H1 (cell line): ENCODE measurements around the gene CACNG3. TPM values are rescaled to one million over a fixed set of nuclear protein-coding genes. Genes with fewer than 3 reads are reported as not detected.

Source experiments
- CTCF ChIA-PET: fragments of 300-600 bp; sonication (Branson Sonifier 250); formaldehyde crosslinking; loops from one replicate; lab custom pipeline; 2021; ENCODE audit not compliant: partially characterized antibody; lab: Charles Lee
- POLR2A ChIA-PET: fragments of 300-600 bp; sonication (Branson Sonifier 250); formaldehyde crosslinking; loops from one replicate; lab custom pipeline; 2021; ENCODE audit warnings: inconsistent platforms; ENCODE audit not compliant: partially characterized antibody; lab: Charles Lee
- DNase-seq, 2 experiments: peaks; one replicate each; pipeline versions ENCODE4 v3.0.0 to v3.0.0-alpha.2; 2010 to 2022; ENCODE audit warnings: low spot score in 2 of 2, low read depth in 1 of 2, mixed read lengths in 1 of 2
- FAIRE-seq: peaks from 2 replicates; lab custom pipeline; 2011; peaks lifted over from hg19 to GRCh38; lab: Jason Lieb, UNC
- H2AFZ ChIP-seq: 2 replicates; pipeline ENCODE4 v1.8.1; 2012; ENCODE audit warnings: low read length, inconsistent platforms
- H2AK5ac ChIP-seq: 2 replicates; pipeline ENCODE4 v1.6.1; 2013; ENCODE audit warnings: low read depth, low read length
- H2BK120ac ChIP-seq: replicated peaks from 2 replicates; pipeline ENCODE3; 2013; ENCODE audit warnings: low read depth, low read length, inconsistent platforms
- H2BK12ac ChIP-seq: 2 replicates; pipeline ENCODE4 v1.6.1; 2013; ENCODE audit warnings: low read depth, low read length
- H2BK15ac ChIP-seq: 2 replicates; pipeline ENCODE4 v1.6.1; 2013; ENCODE audit warnings: low read length
- H2BK20ac ChIP-seq: 2 replicates; pipeline ENCODE4 v1.6.1; 2013; ENCODE audit warnings: low read length
- H2BK5ac ChIP-seq: 2 replicates; pipeline ENCODE4 v1.6.1; 2013; ENCODE audit warnings: low read depth, low read length
- H3K14ac ChIP-seq: 2 replicates; pipeline ENCODE4 v1.6.1; 2013; ENCODE audit warnings: inconsistent platforms; ENCODE audit not compliant: insufficient read length
- H3K18ac ChIP-seq: 2 replicates; pipeline ENCODE4 v1.6.1; 2013; ENCODE audit warnings: low read length; ENCODE audit errors: extremely low read depth
- H3K23ac ChIP-seq: 2 replicates; pipeline ENCODE4 v1.6.1; 2013; ENCODE audit warnings: inconsistent platforms; ENCODE audit not compliant: insufficient read length
- H3K23me2 ChIP-seq: 2 replicates; pipeline ENCODE4 v1.6.1; 2013; ENCODE audit warnings: low read depth, low read length
- H3K27ac ChIP-seq: 2 replicates; pipeline ENCODE4 v1.6.1; 2011; ENCODE audit warnings: low read depth, low read length, inconsistent platforms
- H3K27me3 ChIP-seq, 4 experiments: replicated peaks in 1 of 4; 1 replicate in 1 of 4; 2 replicates in 3 of 4; pipeline versions ENCODE4 v1.6.1 to v1.8.1; 2011 to 2013; ENCODE audit warnings: low read length in 3 of 4, mild to moderate bottlenecking in 3 of 4, inconsistent platforms in 2 of 4, mixed read lengths in 2 of 4, moderate library complexity in 1 of 4; ENCODE audit not compliant: control insufficient read depth in 3 of 4, insufficient read depth in 3 of 4; ENCODE audit errors: extremely low read depth in 1 of 4
- H3K36me3 ChIP-seq, 4 experiments: 2 replicates each; pipeline versions ENCODE4 v1.6.1 to v1.8.1; 2011 to 2013; ENCODE audit warnings: mild to moderate bottlenecking in 4 of 4, low read length in 3 of 4, moderate library complexity in 2 of 4, control low read depth in 1 of 4, inconsistent platforms in 1 of 4; ENCODE audit not compliant: insufficient read depth in 4 of 4, control insufficient read depth in 2 of 4
- H3K4ac ChIP-seq: replicated peaks from 2 replicates; pipeline ENCODE3; 2013; ENCODE audit warnings: low read length, low read depth, mixed read lengths, inconsistent platforms; ENCODE audit not compliant: insufficient read length
- H3K4me1 ChIP-seq, 4 experiments: replicated peaks in 1 of 4; 1 replicate in 1 of 4; 2 replicates in 3 of 4; pipeline versions ENCODE4 v1.6.1 to v1.8.1; 2011 to 2013; ENCODE audit warnings: low read length in 3 of 4, inconsistent platforms in 2 of 4, mixed read lengths in 1 of 4; ENCODE audit not compliant: insufficient read depth in 4 of 4, control insufficient read depth in 3 of 4
- H3K4me2 ChIP-seq, 2 experiments: 2 replicates each; pipeline versions ENCODE4 v1.6.1 to v1.8.1; 2011 to 2013; ENCODE audit warnings: low read depth in 2 of 2, low read length in 2 of 2, control low read depth in 1 of 2, inconsistent platforms in 1 of 2, mild to moderate bottlenecking in 1 of 2; ENCODE audit not compliant: insufficient read depth in 1 of 2
- H3K4me3 ChIP-seq, 4 experiments: fragments of 200-600, 300-600 bp in 1 of 4; sonication (generic), shearing (Covaris generic), sonication (Bioruptor Twin) in 1 of 4; 2 replicates each; pipeline versions ENCODE4 v1.5.1 to v1.8.1; 2011 to 2016; ENCODE audit warnings: low read length in 4 of 4, low read depth in 3 of 4, control low read depth in 2 of 4, inconsistent platforms in 2 of 4, mild to moderate bottlenecking in 2 of 4, mixed read lengths in 1 of 4, moderate library complexity in 1 of 4; ENCODE audit not compliant: insufficient read depth in 2 of 4; ENCODE audit errors: extremely low read depth in 1 of 4
- H3K56ac ChIP-seq: replicated peaks from 2 replicates; pipeline ENCODE3; 2013; ENCODE audit warnings: low read depth, mild to moderate bottlenecking, mixed read lengths, low read length, inconsistent platforms; ENCODE audit not compliant: insufficient read length
- H3K79me1 ChIP-seq: 2 replicates; pipeline ENCODE4 v1.6.1; 2013; ENCODE audit warnings: low read depth, low read length, control low read depth
- H3K79me2 ChIP-seq, 2 experiments: 2 replicates each; pipeline versions ENCODE4 v1.6.1 to v1.8.1; 2012 to 2013; ENCODE audit warnings: low read length in 2 of 2, mild to moderate bottlenecking in 2 of 2, inconsistent platforms in 1 of 2; ENCODE audit not compliant: insufficient read depth in 2 of 2, control insufficient read depth in 1 of 2
- H3K9ac ChIP-seq, 4 experiments: replicated peaks in 1 of 4; 1 replicate in 1 of 4; 2 replicates in 3 of 4; pipeline versions ENCODE4 v1.6.1 to v1.8.1; 2011 to 2013; ENCODE audit warnings: low read depth in 3 of 4, low read length in 3 of 4, control low read depth in 2 of 4, mild to moderate bottlenecking in 2 of 4, moderate library complexity in 2 of 4, inconsistent platforms in 1 of 4; ENCODE audit errors: extremely low read depth in 1 of 4
- H3K9me3 ChIP-seq, 2 experiments: 2 replicates each; pipeline versions ENCODE4 v1.6.1 to v1.8.1; 2012 to 2013; ENCODE audit warnings: mild to moderate bottlenecking in 2 of 2, moderate library complexity in 2 of 2, control low read depth in 1 of 2, inconsistent platforms in 1 of 2, low read depth in 1 of 2, low read length in 1 of 2, mixed read lengths in 1 of 2; ENCODE audit not compliant: insufficient read depth in 2 of 2
- H4K20me1 ChIP-seq, 2 experiments: replicated peaks in 1 of 2; 2 replicates each; pipeline versions ENCODE3 to v1.8.1; 2011 to 2013; ENCODE audit warnings: inconsistent platforms in 2 of 2, low read length in 2 of 2, mild to moderate bottlenecking in 1 of 2; ENCODE audit not compliant: insufficient read depth in 2 of 2, control insufficient read depth in 1 of 2
- H4K5ac ChIP-seq: 2 replicates; pipeline ENCODE4 v1.6.1; 2013; ENCODE audit warnings: low read length, low read depth, mixed read lengths, inconsistent platforms; ENCODE audit not compliant: insufficient read length
- H4K8ac ChIP-seq: 2 replicates; pipeline ENCODE4 v1.8.0; 2013; ENCODE audit warnings: mild to moderate bottlenecking, moderate library complexity, low read length, inconsistent platforms; ENCODE audit not compliant: insufficient read depth; ENCODE audit errors: extremely low read depth
- H4K91ac ChIP-seq: replicated peaks from 2 replicates; pipeline ENCODE3; 2013; ENCODE audit warnings: low read length, mixed read lengths, inconsistent platforms; ENCODE audit not compliant: insufficient read length
- HDAC6 ChIP-seq: IDR thresholded peaks from one replicate; pipeline ENCODE4 v1.7.1; 2012; ENCODE audit warnings: low read depth, mild to moderate bottlenecking, inconsistent platforms, low read length, moderate library complexity
- KDM5A ChIP-seq: fragments of 200-600 bp; IDR thresholded peaks from 2 replicates; pipeline ENCODE4 v1.7.1; 2012; ENCODE audit warnings: mild to moderate bottlenecking, low read length, inconsistent platforms, mixed read lengths
- NANOG ChIP-seq: IDR thresholded peaks from 2 replicates; pipeline ENCODE4 v1.6.1; 2011; ENCODE audit warnings: low read length, low read depth, mild to moderate bottlenecking, inconsistent platforms; ENCODE audit not compliant: insufficient read depth, poor library complexity, severe bottlenecking
- NRF1 ChIP-seq: IDR thresholded peaks from 2 replicates; pipeline ENCODE4 v1.6.1; 2011; ENCODE audit warnings: mild to moderate bottlenecking, low read depth, low read length, improper control_type of control experiment
- POLR2AphosphoS5 ChIP-seq: IDR thresholded peaks from 2 replicates; pipeline ENCODE4 v1.6.1; 2011; ENCODE audit warnings: low read depth, low read length
- RXRA ChIP-seq: IDR thresholded peaks from 2 replicates; pipeline ENCODE4 v1.6.1; 2011; ENCODE audit warnings: low read depth, mild to moderate bottlenecking, low read length, moderate library complexity; ENCODE audit not compliant: insufficient read depth
- SIN3A ChIP-seq, 2 experiments: IDR thresholded peaks in 1 of 2; conservative IDR thresholded peaks in 1 of 2; 2 replicates each; pipeline ENCODE4 v1.6.1; 2011 to 2012; ENCODE audit warnings: low read length in 2 of 2, improper control_type of control experiment in 1 of 2, low read depth in 1 of 2, mild to moderate bottlenecking in 1 of 2
- TBP ChIP-seq: IDR thresholded peaks from 2 replicates; pipeline ENCODE4 v1.6.1; 2011; ENCODE audit warnings: low read depth, low read length, improper control_type of control experiment
- TEAD4 ChIP-seq: IDR thresholded peaks from 2 replicates; pipeline ENCODE4 v1.6.1; 2012; ENCODE audit warnings: low read depth, low read length, inconsistent platforms, mixed read lengths
- ZNF274 ChIP-seq: IDR thresholded peaks from 2 replicates; pipeline ENCODE4 v1.7.0; 2012; ENCODE audit warnings: low read length, borderline replicate concordance; ENCODE audit errors: extremely low read depth
- WGBS, 2 experiments: shearing (Covaris generic) in 1 of 2; methylation state at CpG; one replicate each; pipeline versions ENCODE4 v1.1.6 to v1.1.7; 2013 to 2015; ENCODE audit warnings: low lambda C conversion rate in 2 of 2, mixed read lengths in 2 of 2, inconsistent platforms in 1 of 2, low coverage in 1 of 2, missing lambda C conversion rate in 1 of 2; ENCODE audit not compliant: insufficient replicate concordance in 2 of 2, insufficient coverage in 1 of 2, insufficient read length in 1 of 2; ENCODE audit errors: extremely low coverage in 1 of 2, missing lambda C conversion rate in 1 of 2; 5-methylcytosine and 5-hydroxymethylcytosine counted together
- polyA plus RNA-seq, 7 experiments: library from polyadenylated mRNA; depleted of rRNA in 3 of 7; stranded (reverse) in 5 of 7; unstranded in 2 of 7; fragments of >200 nt in 5 of 7; fragments of 200-250 nt in 2 of 7; gene quantifications; 1 replicate in 5 of 7; 2 replicates in 1 of 7; 4 replicates in 1 of 7; pipeline versions ENCODE4 v1.2.1 to v1.2.3, GENCODE V29; 2011 to 2013; ENCODE audit warnings: missing spikeins in 2 of 7, mixed read lengths in 2 of 7
- total RNA-seq: library from RNA; stranded (reverse); fragmentation: NEBNext Ultra II Directional; extraction: Animal tissue kit (Norgen Biotek cat#: 25700); gene quantifications from 2 replicates; pipeline ENCODE4 v1.2.1, GENCODE V29; 2021
- TF ChIP-seq, protein P1 (sequence below): IDR thresholded peaks from 2 replicates; pipeline ENCODE4 v1.6.1; 2012; ENCODE audit warnings: inconsistent platforms

Gene CACNG3
- total and polyA plus RNA-seq, 2 of the 8 experiments (the other 6 are each of a cell fraction or from before 2014, with no cell fraction given), result 0.12 TPM; not detected in 1

DNA sequence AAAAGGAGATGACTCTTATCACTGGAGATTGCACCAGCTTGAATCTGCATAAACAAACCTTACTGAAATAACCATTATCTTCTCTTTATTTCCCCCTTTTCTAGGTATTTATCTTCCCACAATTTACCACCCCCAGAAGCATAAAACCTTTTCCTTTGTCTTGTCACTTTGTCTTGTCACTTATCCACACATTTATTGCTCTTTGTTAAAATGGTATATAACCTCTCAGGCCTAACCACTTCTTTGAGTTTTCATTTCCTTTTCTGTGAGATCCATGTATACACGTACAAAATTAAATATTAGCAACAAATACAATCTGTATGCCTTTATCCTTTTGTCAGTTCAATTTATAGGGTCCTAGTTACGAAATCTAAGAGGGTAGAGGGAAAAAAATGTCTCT is 122.9 kb downstream of the CACNG3 start:
- Histone ChIP-seq H3K18ac (no peak overlapping the region), H2BK12ac (no peak overlapping the region), H2BK120ac (no peak overlapping the region), H3K9me3 (peaks cover 10% of the 10 kb centered on the region in 2 experiments; a peak in 3 of 4 replicates), H3K23me2 (no peaks in the 10 kb centered on the region), H2BK15ac (no peak overlapping the region), H4K5ac (no peak overlapping the region), H3K4ac (no peak overlapping the region), H2BK20ac (no peak overlapping the region), H3K4me2 (no peak overlapping the region), H3K14ac (no peak overlapping the region), H3K4me3 (no peak overlapping the region), H3K36me3 (0 out of 8 replicates have a peak, but pooled peaks cover 0 to 3% (median 0%) of the 10 kb centered on the region in 4 experiments), H3K56ac (no peak overlapping the region), H2AK5ac (no peak overlapping the region), H3K79me1 (no peaks in the 10 kb centered on the region), H2AFZ (no peak overlapping the region), H2BK5ac (no peak overlapping the region), H3K9ac (no peak overlapping the region), H4K20me1 (no peaks in the 10 kb centered on the region), H3K27me3 (peaks cover 0 to 5% (median 2%) of the 10 kb centered on the region in 4 experiments; a peak in 4 of 7 replicates), H3K4me1 (peaks cover 0 to 14% (median 6%) of the 10 kb centered on the region in 4 experiments; a peak in 4 of 7 replicates), H4K8ac (no peak overlapping the region), H3K79me2 (no peaks in the 10 kb centered on the region), H3K23ac (no peak overlapping the region), H4K91ac (no peak overlapping the region), H3K27ac (no peak overlapping the region)
- no peak for FAIRE-seq
- WGBS, 2 experiments, result 61% methylated on average over 2 of the region's 2 CpGs; no CpG with 5 or more reads in 1 of the 2 experiments
- no peak for TF ChIP-seq POLR2AphosphoS5
- no peak for TF ChIP-seq TEAD4
- no peak for TF ChIP-seq HDAC6
- no peak for TF ChIP-seq RXRA
- TF ChIP-seq SIN3A (conservative IDR thresholded peaks at IDR 0.05 in 1 of 2, IDR thresholded peaks at IDR 0.05 in 1 of 2; ENCODE audit: low read depth in 1 of 2, low read length in 2 of 2), result no peak
- TF ChIP-seq NANOG, result no peak
- no peak for TF ChIP-seq TBP
- no peak for TF ChIP-seq ZNF274
- no peak for TF ChIP-seq NRF1
- TF ChIP-seq, protein P1, sequence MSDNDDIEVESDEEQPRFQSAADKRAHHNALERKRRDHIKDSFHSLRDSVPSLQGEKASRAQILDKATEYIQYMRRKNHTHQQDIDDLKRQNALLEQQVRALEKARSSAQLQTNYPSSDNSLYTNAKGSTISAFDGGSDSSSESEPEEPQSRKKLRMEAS, result no peak
- TF ChIP-seq KDM5A, result no peak
- ChIA-PET CTCF (interaction anchor here (1.2 kb wide), 1 partner anchor 16 kb away, joined by 3 read pairs; no protein-coding TSS in a partner anchor), POLR2A (no interaction called here)
- no peak for DNase-seq
